ENCODE results near the gene TSPEAR.
"Not testable (repeated sequence)": the region's sequence is repeated elsewhere in the genome, so short reads cannot be mapped to it uniquely, and the experiment has no call there.

Gene TSPEAR

GRCh38 chr21:44650973-44651675 is 60.2 kb downstream of the TSPEAR start:
- no peak for DNase-seq (ENCODE audit: low read depth in 2 of 2)

- no peak for DNase-seq (ENCODE audit: low read depth in 2 of 2)
These were observed 61.0 kb downstream of the TSPEAR start for GRCh38 chr21:44650265-44650972.

GRCh38 chr21:44649521-44650100 is 61.8 kb downstream of the TSPEAR start:
- DNase-seq (ENCODE audit: low read depth in 2 of 2) = no peak

- DNase-seq (ENCODE audit: low read depth in 2 of 2) = no peak
These were observed 62.6 kb downstream of the TSPEAR start for GRCh38 chr21:44648557-44649311.

- no peak for DNase-seq (ENCODE audit: low read depth in 2 of 2)
These were observed 64.2 kb downstream of the TSPEAR start for GRCh38 chr21:44647222-44647552.

- DNase-seq (ENCODE audit: low read depth in 2 of 2) = not testable (repeated sequence)
These were observed 64.8 kb downstream of the TSPEAR start, which contains the start of gene KRTAP10-11 for GRCh38 chr21:44646366-44647221. Gene KRTAP10-11, plus strand, starts transcription at chr21:44646414. Its CDS starts 45 bp downstream, at chr21:44646459.

- DNase-seq (ENCODE audit: low read depth in 2 of 2) = no peak
These were observed 66.5 kb downstream of the TSPEAR start for GRCh38 chr21:44644878-44645277.

- no peak for DNase-seq (ENCODE audit: low read depth in 2 of 2)
These were observed 67.5 kb downstream of the TSPEAR start for GRCh38 chr21:44643741-44644310.

- no peak for DNase-seq (ENCODE audit: low read depth in 2 of 2)
These were observed 70.6 kb downstream of the TSPEAR start for GRCh38 chr21:44640761-44641160.

GRCh38 chr21:44639331-44639655 is 72.1 kb downstream of the TSPEAR start:
- DNase-seq (ENCODE audit: low read depth in 2 of 2) = no peak

GRCh38 chr21:44638506-44639330 is 72.7 kb downstream of the TSPEAR start:
- not testable (repeated sequence) for DNase-seq (ENCODE audit: low read depth in 2 of 2)

- DNase-seq (ENCODE audit: low read depth in 2 of 2) = not testable (repeated sequence)
These were observed 73.5 kb downstream of the TSPEAR start for GRCh38 chr21:44637851-44638348.

GRCh38 chr21:44637018-44637850 is 74.1 kb downstream of the TSPEAR start, which contains the start of gene KRTAP10-10:
Gene KRTAP10-10, plus strand, starts transcription at chr21:44637356. Its CDS starts 62 bp downstream, at chr21:44637418.
- no peak for DNase-seq (ENCODE audit: low read depth in 2 of 2)

- no peak for DNase-seq (ENCODE audit: low read depth in 2 of 2)
These were observed 75.0 kb downstream of the TSPEAR start for GRCh38 chr21:44636209-44637017.

GRCh38 chr21:44632067-44632466 is 79.3 kb downstream of the TSPEAR start:
- no peak for DNase-seq (ENCODE audit: low read depth in 2 of 2)

GRCh38 chr21:44630440-44630839 is 80.9 kb downstream of the TSPEAR start:
- DNase-seq (ENCODE audit: low read depth in 2 of 2) = no peak

- no peak for DNase-seq (ENCODE audit: low read depth in 2 of 2)
These were observed 82.5 kb downstream of the TSPEAR start for GRCh38 chr21:44628707-44629391.

Data from stimulated activated CD8-positive, alpha-beta memory T cell treated with anti-CD3 and anti-CD28 coated beads, Interleukin-2, amount 100 ng/mL, for 1 hour (primary cell).